Measurements from ENCODE around the gene MISFA. TPM values are rescaled to one million over a fixed set of nuclear protein-coding genes. Genes with fewer than 3 reads are reported as not detected.

The MISFA gene
- total and polyA plus RNA-seq, 7 donors, result 0.44 to 4.2 (median 3.7) TPM; not detected in 4

- Histone ChIP-seq H3K27me3 (no peaks in the 10 kb centered on the region), H3K36me3 (peaks cover 0 to 88% (median 14%) of the 10 kb centered on the region in 4 donors)
Observed at GRCh38 chr11:18567081-18567480, 32.5 kb upstream of the MISFA start.

DNA sequence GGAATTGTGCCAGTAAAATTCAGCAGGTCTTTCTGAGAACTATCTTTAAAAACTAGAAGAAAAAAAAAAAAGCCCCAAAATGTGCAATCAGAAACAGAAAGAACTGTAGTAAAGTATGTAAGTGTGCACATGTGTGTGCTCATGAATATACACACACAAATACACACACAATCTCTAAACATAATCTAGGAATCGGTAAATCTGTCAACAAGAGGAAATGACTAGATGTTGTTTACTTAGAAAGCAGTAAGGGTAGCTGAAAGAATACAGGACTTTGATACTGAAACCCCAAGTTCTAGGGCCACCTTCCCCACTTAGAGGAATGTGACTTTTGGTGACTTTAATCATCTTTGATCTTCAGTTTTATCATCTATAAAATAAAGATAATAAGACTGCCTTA is 24.2 kb upstream of the MISFA start:
- no peak for TF ChIP-seq POLR2A (IDR thresholded peaks at IDR 0.05)
- H3K9me3 ChIP-seq, result no peaks in the 10 kb centered on the region
- H3K4me3 ChIP-seq, result no peak overlapping the region
- no peaks in the 10 kb centered on the region for H3K4me1 ChIP-seq
- no peak overlapping the region for H3K27ac ChIP-seq
- WGBS, 2 donors, result 8 to 59% methylated on average over 1 of the region's 1 CpG
- H3K27me3 ChIP-seq, result no peaks in the 10 kb centered on the region
- peaks cover 8 to 89% (median 12%) of the 10 kb centered on the region in 4 donors for H3K36me3 ChIP-seq
- intact Hi-C loops (cut with DNase I), result no loop called here
- DNase-seq, result no peak

More at GRCh38 chr11:18567081-18567480, 32.5 kb upstream of the MISFA start:
- no peak for DNase-seq
- H3K4me1 ChIP-seq, result no peaks in the 10 kb centered on the region
- H3K27ac ChIP-seq, result no peak overlapping the region
- H3K4me3 ChIP-seq, result no peak overlapping the region
- no peaks in the 10 kb centered on the region for H3K9me3 ChIP-seq
- 91 to 97% methylated on average over 3 of the region's 3 CpGs for WGBS, 2 donors
- TF ChIP-seq CTCF (IDR thresholded peaks at IDR 0.05) (no peak), POLR2A (IDR thresholded peaks at IDR 0.05) (no peak), POLR2AphosphoS5 (IDR thresholded peaks at IDR 0.05) (no peak), EP300 (IDR thresholded peaks at IDR 0.05) (no peak)
- intact Hi-C loops (cut with DNase I), result no loop called here

DNA sequence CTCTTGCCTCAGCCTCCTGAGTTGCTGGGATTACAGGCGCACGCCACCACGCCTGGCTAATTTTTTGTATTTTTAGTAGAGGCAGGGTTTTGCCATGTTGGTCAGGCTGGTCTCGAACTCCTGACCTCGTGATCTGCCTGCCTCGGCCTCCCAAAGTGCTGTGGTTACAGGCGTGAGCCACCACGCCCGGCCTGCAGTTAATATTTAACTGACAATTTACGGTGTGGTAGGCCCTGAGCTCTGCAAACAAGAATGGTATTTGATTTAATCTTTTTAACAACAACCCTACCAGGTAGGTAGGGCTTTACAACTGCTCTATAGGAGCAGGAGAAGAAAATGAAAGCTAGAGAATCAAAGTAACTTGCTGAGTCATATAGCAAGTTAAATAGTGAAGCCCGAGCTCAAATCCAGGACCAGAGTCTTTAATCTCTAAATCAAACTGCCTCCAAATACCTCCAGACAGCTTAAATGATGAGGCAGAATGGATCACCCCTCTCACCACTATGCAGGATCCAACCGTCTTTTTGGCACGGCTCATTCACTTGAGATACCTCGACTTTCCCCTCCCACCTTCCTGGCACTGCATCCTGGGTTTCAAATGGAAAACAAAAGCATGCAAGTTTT is 20.5 kb upstream of the MISFA start:
- H3K36me3 ChIP-seq, result peaks cover 8 to 53% (median 11%) of the 10 kb centered on the region in 4 donors

GRCh38 chr11:18580113-18580766 is 19.3 kb upstream of the MISFA start:
- TF ChIP-seq CTCF (IDR thresholded peaks at IDR 0.05) (no peak), EP300 (IDR thresholded peaks at IDR 0.05) (no peak), POLR2AphosphoS5 (IDR thresholded peaks at IDR 0.05) (no peak)
- H3K4me3 ChIP-seq, result no peak overlapping the region
- no peak for DNase-seq
- H3K36me3 ChIP-seq, result peaks cover 2 to 42% (median 9%) of the 10 kb centered on the region in 4 donors
- H3K4me1 ChIP-seq, result no peaks in the 10 kb centered on the region
- H3K27ac ChIP-seq, result no peak overlapping the region
- no peaks in the 10 kb centered on the region for H3K9me3 ChIP-seq
- no peaks in the 10 kb centered on the region for H3K27me3 ChIP-seq
- 69 to 90% methylated on average over 2 of the region's 2 CpGs for WGBS, 2 donors
- intact Hi-C loops (cut with DNase I), result no loop called here

More for the DNA sequence above, 20.5 kb upstream of the MISFA start:
- Histone ChIP-seq H3K9me3 (no peaks in the 10 kb centered on the region), H3K4me3 (no peak overlapping the region), H3K27me3 (no peaks in the 10 kb centered on the region), H3K4me1 (no peaks in the 10 kb centered on the region), H3K27ac (no peak overlapping the region)
- no peak for DNase-seq
- WGBS, 2 donors, result 26 to 62% methylated on average over 14 of the region's 14 CpGs
- TF ChIP-seq CTCF (IDR thresholded peaks at IDR 0.05) (no peak), POLR2AphosphoS5 (IDR thresholded peaks at IDR 0.05) (no peak), EP300 (IDR thresholded peaks at IDR 0.05) (no peak), POLR2A (IDR thresholded peaks at IDR 0.05) (no peak)
- intact Hi-C loops (cut with DNase I), result no loop called here

DNA sequence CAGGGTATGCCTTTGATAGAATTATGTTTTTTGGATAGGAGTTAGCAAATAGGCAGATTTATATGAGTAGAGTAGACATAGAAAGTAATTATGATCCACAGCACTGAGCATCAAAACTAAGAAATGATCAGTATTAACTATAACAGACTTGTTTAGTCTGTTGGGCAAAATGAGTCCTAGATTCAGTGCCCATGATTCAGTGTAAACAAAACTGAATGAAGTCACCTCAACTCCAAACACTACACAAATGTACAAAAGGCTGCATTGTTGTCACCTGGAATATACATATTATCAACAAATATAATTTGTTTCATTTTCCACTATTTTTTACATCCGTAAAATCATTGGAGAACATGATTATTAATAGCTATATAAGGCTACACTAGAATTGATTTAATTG is 17.8 kb upstream of the MISFA start:
- Histone ChIP-seq H3K27me3 (no peaks in the 10 kb centered on the region), H3K9me3 (no peaks in the 10 kb centered on the region), H3K4me3 (no peak overlapping the region), H3K36me3 (peaks cover 0 to 27% (median 4%) of the 10 kb centered on the region in 4 donors), H3K4me1 (peaks cover 0 to 5% (median 3%) of the 10 kb centered on the region in 4 donors), H3K27ac (no peak overlapping the region)
- no peak for TF ChIP-seq POLR2AphosphoS5 (IDR thresholded peaks at IDR 0.05)
- TF ChIP-seq POLR2A (IDR thresholded peaks at IDR 0.05), result no peak
- TF ChIP-seq EP300 (IDR thresholded peaks at IDR 0.05), result no peak
- no peak for TF ChIP-seq CTCF (IDR thresholded peaks at IDR 0.05)
- DNase-seq, result no peak
- intact Hi-C loops (cut with DNase I), result no loop called here
- WGBS, 2 donors, result 93% methylated on average over 1 of the region's 1 CpG

All from sigmoid colon (tissue), 7 donors.